Endometrial microvascular endothelial cells (primary cell): Measurements from ENCODE around the gene ARHGAP22. TPM values are rescaled to one million over a fixed set of nuclear protein-coding genes. Genes with fewer than 3 reads are reported as not detected.

ENCODE experiments used
- in situ Hi-C: cut with HindIII; loops from 2 replicates; pipeline ENCODE4 v1.10.0; 2017; ENCODE audit warnings: low sequenced_read_pairs, low pct_unique_long_range_greater_than_20kb; ENCODE audit errors: inconsistent ontology term
- total RNA-seq: library from RNA; depleted of rRNA; stranded (reverse); fragments of >200 nt; gene quantifications from one replicate; pipeline ENCODE4 v1.2.3, GENCODE V29; 2015; ENCODE audit errors: inconsistent ontology term

ARHGAP22 gene
- total RNA-seq, 1 donor from 2014 or later = 80.9 TPM

- in situ Hi-C loops = no loop called here
These were observed 93.6 kb downstream of the ARHGAP22 start for GRCh38 chr10:48511066-48511874.

- in situ Hi-C loops = no loop called here
These were observed 94.7 kb downstream of the ARHGAP22 start for GRCh38 chr10:48509974-48510692.

- in situ Hi-C loops = no loop called here
These were observed 95.8 kb downstream of the ARHGAP22 start for GRCh38 chr10:48508791-48509772.

- in situ Hi-C loops = no loop called here
These were observed 96.7 kb downstream of the ARHGAP22 start for GRCh38 chr10:48507933-48508790.

GRCh38 chr10:48507494-48507893 is 97.4 kb downstream of the ARHGAP22 start:
- in situ Hi-C loops = no loop called here

- in situ Hi-C loops = no loop called here
These were observed 98.5 kb downstream of the ARHGAP22 start for GRCh38 chr10:48506147-48506917.

GRCh38 chr10:48505394-48506112 is 99.3 kb downstream of the ARHGAP22 start:
- in situ Hi-C loops = no loop called here

GRCh38 chr10:48504141-48504885 is 100.6 kb downstream of the ARHGAP22 start:
- in situ Hi-C loops = no loop called here

- in situ Hi-C loops = no loop called here
These were observed 101.5 kb downstream of the ARHGAP22 start for GRCh38 chr10:48503293-48503911.

GRCh38 chr10:48502791-48503190 is 102.1 kb downstream of the ARHGAP22 start:
- in situ Hi-C loops = no loop called here

- in situ Hi-C loops = no loop called here
These were observed 102.8 kb downstream of the ARHGAP22 start for GRCh38 chr10:48501787-48502771.

- in situ Hi-C loops = no loop called here
These were observed 103.6 kb downstream of the ARHGAP22 start for GRCh38 chr10:48501226-48501625.

GRCh38 chr10:48500771-48501170 is 104.1 kb downstream of the ARHGAP22 start:
- in situ Hi-C loops = no loop called here

- in situ Hi-C loops = no loop called here
These were observed 105.8 kb downstream of the ARHGAP22 start for GRCh38 chr10:48498940-48499510.
